Measurements from ENCODE around the gene GART. TPM values are rescaled to one million over a fixed set of nuclear protein-coding genes. Genes with fewer than 3 reads are reported as not detected.

GART gene
- total RNA-seq, 1 donor from 2014 or later: 103 TPM

DNA sequence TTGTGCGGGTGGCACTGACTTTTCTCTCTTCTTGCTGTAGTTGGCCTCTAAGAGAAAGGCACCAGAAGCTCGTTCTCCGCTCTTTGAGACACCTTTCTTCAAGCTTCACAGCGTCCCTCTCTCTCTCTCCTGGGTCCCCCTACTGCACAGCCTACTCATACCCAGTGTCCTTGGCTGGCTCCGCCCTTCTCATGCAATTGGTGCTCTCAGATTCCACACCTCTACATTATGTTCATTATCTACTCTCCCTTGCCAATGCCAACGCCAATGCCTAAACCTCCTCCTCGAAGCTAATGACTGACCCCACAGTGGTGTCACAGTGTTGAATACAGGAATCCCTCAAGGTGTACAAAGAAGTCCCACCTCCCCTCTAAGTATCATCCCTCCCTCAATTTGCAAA, 45.6 kb downstream of the GART start:
- no peak for DNase-seq (ENCODE audit: low read depth)
- no peak for FAIRE-seq
- TF ChIP-seq, protein P1, sequence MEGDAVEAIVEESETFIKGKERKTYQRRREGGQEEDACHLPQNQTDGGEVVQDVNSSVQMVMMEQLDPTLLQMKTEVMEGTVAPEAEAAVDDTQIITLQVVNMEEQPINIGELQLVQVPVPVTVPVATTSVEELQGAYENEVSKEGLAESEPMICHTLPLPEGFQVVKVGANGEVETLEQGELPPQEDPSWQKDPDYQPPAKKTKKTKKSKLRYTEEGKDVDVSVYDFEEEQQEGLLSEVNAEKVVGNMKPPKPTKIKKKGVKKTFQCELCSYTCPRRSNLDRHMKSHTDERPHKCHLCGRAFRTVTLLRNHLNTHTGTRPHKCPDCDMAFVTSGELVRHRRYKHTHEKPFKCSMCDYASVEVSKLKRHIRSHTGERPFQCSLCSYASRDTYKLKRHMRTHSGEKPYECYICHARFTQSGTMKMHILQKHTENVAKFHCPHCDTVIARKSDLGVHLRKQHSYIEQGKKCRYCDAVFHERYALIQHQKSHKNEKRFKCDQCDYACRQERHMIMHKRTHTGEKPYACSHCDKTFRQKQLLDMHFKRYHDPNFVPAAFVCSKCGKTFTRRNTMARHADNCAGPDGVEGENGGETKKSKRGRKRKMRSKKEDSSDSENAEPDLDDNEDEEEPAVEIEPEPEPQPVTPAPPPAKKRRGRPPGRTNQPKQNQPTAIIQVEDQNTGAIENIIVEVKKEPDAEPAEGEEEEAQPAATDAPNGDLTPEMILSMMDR (IDR thresholded peaks at IDR 0.05; ENCODE audit: insufficient read depth, low read length, severe bottlenecking): no peak

DNA sequence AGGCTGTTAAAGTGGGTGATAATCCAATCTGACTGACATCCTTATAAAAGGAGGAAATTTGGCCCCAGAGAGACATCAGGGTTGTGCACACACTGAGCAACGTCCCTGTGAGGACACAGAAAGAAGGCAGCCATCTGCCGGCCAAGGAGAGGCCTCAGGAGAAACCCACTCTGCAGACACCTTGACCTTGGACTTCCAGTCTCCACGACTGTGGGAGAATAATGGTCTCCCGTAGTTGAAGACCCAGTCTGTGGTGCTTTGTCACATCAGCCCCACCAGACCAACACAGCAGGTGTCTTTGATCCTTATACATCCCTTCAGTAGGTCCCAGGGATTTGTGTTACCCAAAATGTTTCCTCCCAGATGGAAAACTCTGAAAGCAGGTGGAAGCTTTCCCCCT, 46.2 kb downstream of the GART start:
- H3K4me3 ChIP-seq (ENCODE audit: low read depth, low read length): no peak overlapping the region
- TF ChIP-seq, protein P1 (IDR thresholded peaks at IDR 0.05; ENCODE audit: insufficient read depth, low read length, severe bottlenecking): no peak
- DNase-seq (ENCODE audit: low read depth) (no peak), FAIRE-seq (no peak)
- no peaks in the 10 kb centered on the region for H3K36me3 ChIP-seq (ENCODE audit: control insufficient read depth, insufficient read depth, low read length)
- no peaks in the 10 kb centered on the region for H3K27me3 ChIP-seq (ENCODE audit: control insufficient read depth, insufficient read depth, low read length)

More for the DNA sequence above, 45.6 kb downstream of the GART start:
- H3K27me3 ChIP-seq (ENCODE audit: control insufficient read depth, insufficient read depth, low read length): no peaks in the 10 kb centered on the region
- H3K36me3 ChIP-seq (ENCODE audit: control insufficient read depth, insufficient read depth, low read length): no peaks in the 10 kb centered on the region
- H3K4me3 ChIP-seq (ENCODE audit: low read depth, low read length): no peak overlapping the region

DNA sequence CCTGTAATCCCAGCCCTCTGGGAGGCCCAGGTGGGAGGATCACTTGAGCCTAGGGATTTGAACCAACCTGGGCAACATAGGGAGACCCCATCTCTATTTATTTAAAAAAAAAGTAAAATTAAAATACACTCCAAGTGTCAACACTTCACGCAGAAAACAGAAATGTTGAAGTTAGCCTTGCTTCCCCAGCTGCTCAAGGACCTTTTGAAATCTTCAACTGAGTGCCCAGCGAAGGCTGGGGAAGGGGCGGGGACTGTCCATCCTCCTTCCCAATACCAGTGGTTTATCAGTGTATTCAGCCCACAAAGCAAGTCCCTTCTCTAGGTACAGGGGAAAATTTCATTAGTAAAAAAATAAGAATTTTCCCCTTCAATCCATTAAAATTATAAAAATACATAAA, 48.2 kb downstream of the GART start:
- no peak overlapping the region for H3K4me3 ChIP-seq (ENCODE audit: low read depth, low read length)
- no peak for DNase-seq (ENCODE audit: low read depth)
- no peaks in the 10 kb centered on the region for H3K36me3 ChIP-seq (ENCODE audit: control insufficient read depth, insufficient read depth, low read length)
- H3K27me3 ChIP-seq (ENCODE audit: control insufficient read depth, insufficient read depth, low read length): no peaks in the 10 kb centered on the region
- TF ChIP-seq, protein P1 (IDR thresholded peaks at IDR 0.05; ENCODE audit: insufficient read depth, low read length, severe bottlenecking): no peak
- FAIRE-seq: no peak

DNA sequence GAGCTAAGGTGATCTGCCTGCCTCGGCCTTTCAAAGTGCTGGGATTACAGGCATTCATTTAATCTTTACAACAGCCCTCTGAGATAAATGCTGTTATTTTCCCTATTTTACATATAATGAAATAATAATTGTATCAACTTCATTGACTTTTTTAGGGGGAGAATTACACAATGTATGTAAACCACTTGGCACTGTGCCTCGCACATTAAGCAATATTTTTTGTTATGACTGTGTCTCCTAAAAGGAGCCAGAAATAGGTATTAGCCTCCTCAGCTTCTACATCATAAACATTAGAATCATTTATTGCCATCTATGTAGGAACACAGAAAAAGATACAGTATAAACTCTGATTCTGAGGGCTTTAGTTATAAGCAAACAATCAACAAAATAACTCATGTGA, 49.3 kb downstream of the GART start:
- H3K36me3 ChIP-seq (ENCODE audit: control insufficient read depth, insufficient read depth, low read length): no peaks in the 10 kb centered on the region
- peak; percentile 66 for DNase-seq (ENCODE audit: low read depth)
- H3K4me3 ChIP-seq (ENCODE audit: low read depth, low read length): no peak overlapping the region
- no peaks in the 10 kb centered on the region for H3K27me3 ChIP-seq (ENCODE audit: control insufficient read depth, insufficient read depth, low read length)
- FAIRE-seq: no peak
- TF ChIP-seq, protein P1 (IDR thresholded peaks at IDR 0.05; ENCODE audit: insufficient read depth, low read length, severe bottlenecking): no peak

DNA sequence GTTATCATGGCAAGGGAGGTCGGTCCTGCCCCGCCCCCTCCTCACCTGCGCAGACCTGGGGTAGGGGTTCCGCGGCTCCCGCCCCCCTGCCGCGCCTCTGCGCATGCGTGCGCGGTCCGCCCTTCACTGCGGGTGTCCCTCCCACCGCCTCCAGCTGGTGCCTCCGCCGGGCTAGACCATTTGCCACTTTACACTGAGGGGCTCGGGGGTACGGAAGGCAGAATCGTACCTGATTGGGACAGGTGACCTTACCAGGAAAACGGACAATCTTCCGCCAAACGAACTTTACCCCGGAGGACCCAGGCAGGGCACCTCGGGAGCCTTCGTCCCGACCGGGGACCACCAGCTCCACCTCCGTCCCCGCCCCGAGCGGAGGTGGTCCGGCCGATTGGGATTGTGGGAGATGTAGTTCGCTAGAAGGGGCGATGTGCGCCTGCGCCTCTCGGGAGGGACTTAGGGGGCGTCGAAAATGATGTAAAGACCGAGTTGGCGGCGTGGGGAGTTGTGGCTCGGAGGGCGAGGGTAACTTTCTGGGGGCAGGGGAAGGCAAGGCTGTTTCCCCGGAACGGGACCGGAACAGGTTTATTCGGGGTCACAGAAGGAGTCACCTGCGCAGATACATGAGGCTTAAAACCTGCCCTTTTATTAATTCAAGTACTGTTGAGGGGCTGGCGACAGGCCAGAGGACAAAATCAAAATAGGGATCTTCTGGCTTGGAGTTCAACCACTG, 50.4 kb downstream of the GART start, which contains the start of gene DNAJC28:
Gene DNAJC28, minus strand, starts transcription at position 344 of the 730 bp plus-strand sequence. CDS start 2,323 bp downstream, outside the sequence.
- peak; percentile 77 for DNase-seq (ENCODE audit: low read depth)
- FAIRE-seq: no peak
- Histone ChIP-seq H3K4me3 (ENCODE audit: low read depth, low read length) (peak within 1 kb of the TSS; percentile 93), H3K27me3 (ENCODE audit: control insufficient read depth, insufficient read depth, low read length) (no peaks in the 10 kb centered on the region), H3K36me3 (ENCODE audit: control insufficient read depth, insufficient read depth, low read length) (no peaks in the 10 kb centered on the region)
- TF ChIP-seq, protein P1 (IDR thresholded peaks at IDR 0.05; ENCODE audit: insufficient read depth, low read length, severe bottlenecking): no peak

DNA sequence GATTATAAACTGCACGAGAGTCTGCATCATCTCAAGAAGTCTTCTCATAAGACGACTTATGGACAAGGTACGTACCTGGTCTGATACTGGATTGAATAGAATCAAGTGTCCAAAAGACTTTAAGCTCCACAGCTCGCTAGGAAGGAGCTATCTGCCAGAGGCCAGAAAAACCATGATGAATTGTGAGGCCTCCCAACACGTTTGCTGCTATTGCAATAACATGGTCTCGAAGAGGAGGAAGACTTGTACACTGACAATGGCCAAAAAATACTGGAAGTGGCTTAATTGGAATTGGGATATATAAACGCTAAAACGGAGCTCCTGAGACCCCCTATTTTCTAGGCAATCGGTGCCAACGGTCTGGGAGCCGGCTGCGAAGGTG, 50.9 kb downstream of the GART start:
- Histone ChIP-seq H3K27me3 (ENCODE audit: control insufficient read depth, insufficient read depth, low read length) (no peaks in the 10 kb centered on the region), H3K36me3 (ENCODE audit: control insufficient read depth, insufficient read depth, low read length) (no peaks in the 10 kb centered on the region), H3K4me3 (ENCODE audit: low read depth, low read length) (peak overlapping the region; percentile 93)
- TF ChIP-seq, protein P1 (IDR thresholded peaks at IDR 0.05; ENCODE audit: insufficient read depth, low read length, severe bottlenecking): no peak
- FAIRE-seq (no peak), DNase-seq (ENCODE audit: low read depth) (no peak)
